ENCODE data around the gene FBXO27.
"Not testable (repeated sequence)": the region's sequence is repeated elsewhere in the genome, so short reads cannot be mapped to it uniquely, and the experiment has no call there.

FBXO27 gene

DNA sequence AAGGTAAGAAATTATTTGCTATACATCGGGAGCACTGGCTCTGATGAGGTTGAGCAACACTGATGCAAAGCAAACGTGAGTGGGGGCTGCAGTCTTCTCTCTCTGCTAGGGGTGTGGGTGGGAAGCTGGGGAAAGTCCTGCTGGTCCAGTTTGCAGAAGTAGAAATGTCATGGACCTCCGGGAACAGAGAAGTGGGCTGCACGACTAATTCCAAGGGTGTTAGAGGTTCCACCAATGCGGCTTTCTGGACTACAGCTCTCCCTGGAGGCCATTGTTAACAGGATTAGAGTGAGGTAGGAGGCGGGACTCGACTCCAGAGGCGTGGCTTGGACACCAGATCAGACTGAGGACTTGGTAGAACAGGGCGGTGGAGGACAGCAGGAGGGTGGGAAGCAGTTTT is 5.7 kb upstream of the FBXO27 start:
- peak; percentile 64 for DNase-seq (ENCODE audit: low spot score)

DNA sequence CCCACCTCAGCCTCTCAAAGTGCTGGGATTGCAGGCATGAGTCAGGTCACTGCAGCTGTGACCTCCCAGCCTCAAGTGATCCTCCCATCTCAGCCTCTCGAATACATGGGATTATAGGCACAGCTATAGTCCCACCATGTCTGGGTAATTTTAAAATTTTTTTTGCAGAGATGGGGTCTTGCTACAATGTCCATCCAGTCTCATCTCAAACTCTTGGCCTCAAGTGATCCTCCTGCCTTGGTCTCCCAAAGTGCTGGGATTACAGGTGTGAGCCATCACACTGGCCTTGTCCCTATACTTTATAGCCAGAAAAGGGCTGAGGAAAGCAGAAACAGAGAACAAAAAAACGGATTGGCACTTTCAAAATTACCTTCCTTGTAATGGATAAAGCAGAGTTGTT is 4.8 kb upstream of the FBXO27 start:
- DNase-seq (ENCODE audit: low spot score) = no peak

DNA sequence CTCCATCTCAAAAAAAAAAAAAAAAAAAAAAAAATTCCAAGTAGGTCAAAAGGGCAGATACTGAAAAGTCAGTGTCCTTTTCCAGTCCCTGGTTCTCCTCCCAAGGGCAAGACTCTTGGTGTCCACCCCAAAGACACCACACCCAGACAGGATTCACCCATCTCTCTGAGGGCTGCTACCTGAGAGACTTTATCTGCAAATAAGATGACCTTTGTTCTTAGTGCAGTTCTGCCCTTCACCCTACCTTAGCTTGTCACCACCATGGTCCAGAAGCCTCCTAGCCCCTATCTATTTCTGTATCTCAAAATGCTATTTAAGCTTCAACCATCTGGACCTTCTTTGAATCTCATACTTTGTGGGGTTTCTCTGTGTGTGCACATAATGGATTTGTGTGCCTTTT is 4.2 kb upstream of the FBXO27 start:
- DNase-seq (ENCODE audit: low spot score) = no peak

DNA sequence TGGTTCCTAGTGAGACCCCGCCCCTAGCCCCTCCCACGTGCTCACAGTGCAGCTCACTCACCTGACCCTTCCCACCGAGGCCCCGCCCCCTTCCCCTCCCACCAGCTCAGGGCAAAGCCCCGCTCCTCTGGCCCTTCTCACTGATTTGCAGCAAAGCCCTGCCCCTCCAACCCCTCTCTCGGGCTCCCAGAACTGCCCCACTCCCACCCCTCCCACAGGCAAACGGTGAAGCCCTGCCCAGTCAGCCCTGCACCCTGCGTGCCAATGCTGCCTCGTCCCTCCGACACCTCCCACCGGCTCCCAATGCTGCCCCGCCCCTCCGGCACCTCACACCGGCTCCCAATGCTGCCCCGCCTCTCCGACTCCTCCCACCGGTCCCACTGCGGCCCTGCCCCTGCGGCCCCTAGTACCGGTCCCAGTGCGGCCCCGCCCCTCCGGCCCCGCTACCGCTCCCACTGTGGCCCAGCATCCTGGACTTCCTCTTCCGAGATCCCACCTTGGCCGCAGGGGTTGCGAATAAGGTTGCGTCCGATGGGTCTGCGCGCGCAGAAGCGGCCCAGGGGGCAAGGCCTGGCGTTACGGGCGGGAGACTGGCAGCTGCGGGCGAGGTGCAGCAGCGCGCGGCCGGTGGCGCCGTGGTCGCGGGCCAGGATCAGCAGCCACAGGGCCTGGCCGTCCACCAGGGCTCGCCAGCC is 834 bp downstream of the FBXO27 start:
- DNase-seq (ENCODE audit: low spot score) = peak; percentile 89

DNA sequence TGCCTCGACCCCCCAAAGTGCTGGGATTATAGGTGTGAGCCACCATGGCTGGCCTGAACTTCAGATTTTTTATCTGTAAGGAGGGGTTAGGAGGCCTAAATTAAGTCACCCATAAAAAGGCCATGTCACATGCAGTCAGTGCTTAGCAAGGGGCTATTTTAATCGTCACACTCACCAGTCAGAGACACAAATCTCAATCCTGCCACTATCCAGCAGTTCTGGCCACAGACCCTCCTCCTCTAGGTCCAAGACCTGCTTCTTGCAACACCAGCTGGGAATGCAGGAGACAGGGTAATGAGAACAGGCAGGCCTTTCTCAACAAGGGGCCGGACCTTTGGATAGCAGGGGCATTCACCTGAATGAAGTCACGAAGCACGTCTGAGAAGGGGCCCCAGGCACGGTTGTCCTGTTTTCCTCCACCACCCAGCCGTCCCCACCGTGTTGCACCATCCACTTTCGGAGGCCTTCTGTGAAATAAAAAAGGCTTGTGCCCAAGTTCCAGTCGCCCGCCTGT is 1.4 kb downstream of the FBXO27 start:
- no peak for DNase-seq (ENCODE audit: low spot score)

DNA sequence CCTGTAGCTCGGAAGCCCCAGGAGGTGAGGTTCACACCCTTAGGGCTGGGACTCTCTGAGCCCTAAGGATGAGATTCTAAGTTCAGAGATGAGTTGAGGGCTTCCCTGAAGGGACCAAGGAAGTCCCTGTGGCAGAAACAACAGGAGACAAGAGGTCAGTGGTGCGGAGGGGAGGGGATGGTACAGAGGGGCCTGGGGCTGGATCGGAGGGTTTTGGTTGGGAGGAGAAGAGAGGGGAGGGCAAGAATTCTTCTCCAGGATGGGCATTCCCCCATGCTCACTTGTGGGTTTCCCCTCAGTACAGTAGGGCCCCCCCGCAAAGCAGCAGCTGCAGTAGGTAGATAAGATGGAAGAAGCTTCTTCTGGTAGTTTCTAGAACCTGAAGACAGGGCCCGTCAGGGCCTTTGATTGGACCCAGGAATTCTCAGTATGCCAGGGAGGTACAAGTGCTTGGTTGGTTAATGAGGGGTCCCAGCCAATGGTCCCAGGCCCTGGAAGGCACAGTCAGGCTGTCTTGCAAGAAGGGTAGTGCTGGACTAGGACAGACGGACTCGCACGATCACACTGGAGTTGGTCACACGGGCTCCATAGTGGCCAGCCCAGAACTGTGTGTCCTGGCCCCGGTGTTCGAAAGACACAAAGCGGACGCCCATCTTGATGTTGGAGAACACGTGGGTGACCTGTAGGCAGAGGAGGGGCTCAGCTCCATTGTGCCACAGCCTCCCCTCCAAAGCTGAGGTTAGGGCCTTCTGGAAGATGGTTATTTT is 7.3 kb downstream of the FBXO27 start:
- DNase-seq (ENCODE audit: low spot score) = no peak

DNA sequence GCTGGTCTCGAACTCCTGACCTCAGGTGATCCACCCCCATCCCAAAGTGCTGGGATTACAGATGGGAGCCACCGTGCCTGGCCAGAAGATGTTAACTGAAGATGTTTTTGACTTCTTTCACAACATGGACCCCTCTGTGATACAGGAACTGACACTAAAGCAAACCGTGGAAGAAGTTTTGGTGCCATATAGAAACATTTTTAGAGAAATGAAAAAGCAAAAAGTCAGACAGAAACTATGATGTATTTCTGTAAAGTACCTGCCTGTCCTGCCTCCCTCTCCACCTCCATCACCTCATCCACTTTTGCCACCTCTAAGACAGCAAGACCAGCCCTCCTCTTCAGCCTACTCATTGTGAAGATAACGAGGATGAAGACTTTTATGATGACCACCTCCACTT is 11.3 kb downstream of the FBXO27 start:
- DNase-seq (ENCODE audit: low spot score) = no peak

DNA sequence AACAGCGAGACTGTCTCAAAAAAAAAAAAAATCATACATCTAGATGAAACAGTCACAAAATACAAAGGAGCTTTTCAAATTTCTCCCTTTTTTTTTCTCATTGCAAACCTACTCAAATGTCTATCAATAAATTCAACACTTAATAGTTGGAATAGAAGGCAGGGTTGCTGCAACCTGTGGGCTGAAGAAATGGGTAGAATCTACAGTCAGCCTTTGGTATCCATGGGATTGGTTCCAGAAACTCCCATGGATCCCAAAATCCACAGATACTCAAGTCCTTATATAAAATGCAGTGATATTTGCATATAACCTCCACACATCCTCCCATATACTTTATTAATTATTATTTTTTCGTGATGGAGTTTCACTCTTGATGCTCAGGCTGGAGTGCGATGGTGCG is 14.7 kb downstream of the FBXO27 start:
- no peak for DNase-seq (ENCODE audit: low spot score)

DNA sequence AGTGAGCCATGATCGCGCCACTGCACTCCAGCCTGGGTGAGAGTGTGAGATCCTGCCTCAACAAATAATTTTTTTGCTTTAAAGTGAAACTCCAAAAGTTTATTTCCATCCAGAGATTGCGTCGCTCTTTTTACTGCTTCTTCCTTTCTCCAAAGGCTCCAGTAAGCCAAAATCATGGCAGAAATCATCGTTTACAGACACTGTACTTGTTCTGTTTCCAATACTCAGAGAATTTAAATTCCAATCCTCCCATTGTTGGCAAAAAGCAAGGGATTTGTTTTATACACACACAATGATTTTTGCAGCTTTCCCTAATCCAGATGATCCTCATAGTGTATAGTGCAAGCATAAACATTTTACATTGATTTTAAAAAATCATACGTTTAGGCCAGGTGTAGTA is 15.3 kb downstream of the FBXO27 start:
- DNase-seq (ENCODE audit: low spot score) = no peak

DNA sequence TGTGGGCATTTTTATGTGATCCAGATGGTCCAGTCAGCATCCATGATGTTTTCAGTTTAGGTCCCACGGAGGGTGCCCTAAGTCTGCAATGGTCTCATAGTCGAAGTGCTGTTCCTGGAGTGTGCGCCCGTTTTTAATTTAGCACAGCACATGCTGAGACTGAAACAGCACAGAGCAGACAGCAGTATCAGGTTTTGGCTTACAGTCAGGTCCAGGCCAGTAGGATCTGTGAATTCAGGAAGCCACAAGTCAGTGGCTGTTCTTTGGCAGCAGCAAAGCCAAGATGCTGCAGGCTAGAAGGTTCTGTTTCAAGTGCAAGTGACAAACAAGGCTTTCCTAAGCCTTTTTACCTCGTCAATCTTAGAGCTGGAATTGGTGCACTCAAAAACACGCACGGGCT is 18.3 kb downstream of the FBXO27 start:
- DNase-seq (ENCODE audit: low spot score) = no peak

DNA sequence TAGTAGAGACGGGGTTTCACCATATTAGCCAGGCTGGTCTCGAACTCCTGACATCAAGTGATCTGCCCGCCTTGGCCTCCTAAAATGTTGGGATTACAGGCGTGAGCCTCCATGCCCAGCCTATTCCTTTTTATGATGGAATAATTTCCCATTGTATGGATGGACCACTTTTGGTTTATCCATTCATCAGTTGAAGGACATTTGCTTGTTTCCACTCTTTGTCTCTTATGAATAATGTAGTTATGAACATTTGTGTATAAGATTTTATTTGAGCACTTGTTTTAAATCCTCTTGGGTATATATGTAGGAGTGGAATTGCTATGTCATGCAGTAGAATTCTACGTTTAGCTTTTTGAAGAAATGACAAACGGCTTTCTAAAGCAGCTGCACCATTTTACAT is 23.3 kb downstream of the FBXO27 start:
- no peak for DNase-seq (ENCODE audit: low spot score)

DNA sequence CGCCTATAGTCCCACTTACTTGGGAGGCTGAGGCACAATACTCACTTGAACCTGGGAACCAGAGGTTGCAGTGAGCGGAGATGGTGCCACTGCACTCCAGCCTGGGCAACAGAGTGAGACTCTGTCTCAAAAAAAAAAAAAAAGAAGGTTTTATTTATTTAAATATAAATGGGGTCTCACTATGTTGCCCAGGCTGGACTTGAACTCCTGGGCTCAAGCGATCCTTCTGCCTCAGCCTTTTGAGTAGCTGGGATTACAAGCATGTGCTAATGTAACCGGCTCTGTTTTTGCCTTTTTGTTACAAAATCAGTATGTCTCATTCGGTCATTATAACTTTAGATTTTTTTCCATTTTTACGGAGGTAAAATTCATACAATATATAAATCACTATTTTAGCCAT is 24.2 kb downstream of the FBXO27 start:
- DNase-seq (ENCODE audit: low spot score) = no peak

DNA sequence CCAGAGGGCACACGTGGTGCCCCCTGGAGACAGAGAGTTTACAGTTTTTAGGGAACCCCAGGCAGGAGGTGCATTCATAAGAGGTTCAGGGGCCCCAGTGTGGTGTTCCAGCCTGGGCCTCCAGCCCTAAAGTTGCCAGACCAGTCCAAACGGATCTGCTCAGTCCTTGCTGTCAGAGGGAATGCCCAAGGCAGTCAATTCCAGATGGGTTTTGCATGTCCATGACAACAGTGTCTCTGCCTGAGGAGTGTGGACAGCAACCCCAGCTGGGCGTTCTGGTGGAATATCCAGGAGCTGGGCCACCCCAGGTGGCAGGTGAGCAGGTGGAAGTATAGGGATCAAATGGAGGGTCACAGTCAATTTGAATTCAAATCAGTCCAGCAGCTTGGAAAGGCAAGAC is 25.3 kb downstream of the FBXO27 start:
- no peak for DNase-seq (ENCODE audit: low spot score)

DNA sequence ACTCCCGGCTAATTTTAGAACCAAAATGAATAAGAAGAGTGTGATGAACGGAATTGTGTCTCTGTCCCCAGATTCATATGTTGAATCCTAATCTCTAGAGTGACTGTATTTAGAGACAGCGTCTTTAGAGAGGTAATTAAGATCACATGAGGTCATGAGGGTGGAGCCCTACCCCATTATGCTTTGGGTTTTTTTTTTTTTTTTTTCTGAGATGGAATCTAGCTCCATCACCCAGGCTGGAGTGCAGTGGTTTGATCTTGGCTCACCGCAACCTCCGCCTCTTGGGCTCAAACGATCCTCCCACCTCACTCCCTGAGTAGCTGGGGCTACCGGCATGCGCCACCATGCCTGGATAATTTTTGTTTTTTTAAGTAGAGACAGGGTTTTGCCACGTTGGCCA is 27.9 kb downstream of the FBXO27 start:
- no peak for DNase-seq (ENCODE audit: low spot score)

DNA sequence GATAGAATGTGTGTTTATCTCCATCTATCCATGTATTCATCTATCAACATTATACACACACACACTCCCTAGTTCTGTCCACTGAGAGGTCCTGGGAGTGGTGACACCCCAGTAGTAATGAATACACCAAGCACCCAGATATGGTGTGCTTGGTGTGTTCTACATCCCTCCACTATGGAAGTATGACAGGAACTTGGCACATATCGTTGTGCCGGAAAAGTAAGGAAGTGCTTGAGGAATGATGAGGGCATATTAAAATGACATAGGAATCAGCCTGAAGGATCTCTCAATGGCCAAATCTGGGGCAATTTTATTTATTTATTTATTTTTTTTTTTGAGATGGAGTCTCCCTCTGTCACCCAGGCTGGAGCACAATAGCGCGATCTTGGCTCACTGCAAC is 28.6 kb downstream of the FBXO27 start:
- DNase-seq (ENCODE audit: low spot score) = no peak

DNA sequence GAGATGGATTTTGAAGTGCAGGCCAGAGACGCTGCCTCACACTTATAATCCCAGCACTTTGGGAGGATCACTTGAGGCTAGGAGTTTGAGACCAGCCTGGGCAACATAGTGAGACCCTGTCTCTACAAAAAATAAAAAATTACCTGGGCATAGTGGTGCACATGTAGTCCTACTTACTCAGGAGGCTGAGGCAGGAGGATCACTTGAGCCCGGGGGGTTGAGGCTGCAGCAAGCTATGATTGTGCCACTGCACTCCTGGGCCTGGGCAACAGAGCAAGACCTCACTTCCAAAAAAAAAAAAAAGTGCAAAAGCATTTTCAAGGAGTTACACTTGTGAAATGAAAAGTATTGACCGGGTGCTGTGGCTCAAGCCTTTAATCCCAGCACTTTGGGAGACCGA is 29.2 kb downstream of the FBXO27 start:
- no peak for DNase-seq (ENCODE audit: low spot score)

DNA sequence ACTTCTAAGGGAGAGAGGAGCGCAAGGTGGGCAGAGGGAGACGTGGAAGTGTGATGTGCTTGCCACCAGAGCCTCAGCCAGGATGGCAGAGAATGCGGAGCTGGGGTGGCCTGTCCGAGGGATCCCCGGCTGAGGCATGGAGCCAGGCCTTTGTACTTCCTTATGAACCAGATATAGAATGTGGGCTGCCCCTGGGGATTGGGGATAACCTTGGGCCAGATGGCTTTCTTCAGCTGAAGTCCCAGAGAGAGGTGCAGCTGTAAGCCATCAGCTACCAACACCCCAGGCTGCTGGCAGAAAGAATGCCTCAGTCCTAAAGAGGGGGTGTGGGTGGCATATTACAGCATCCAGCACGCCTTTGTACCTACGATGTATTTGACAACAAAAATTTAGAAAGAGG is 31.3 kb downstream of the FBXO27 start:
- DNase-seq (ENCODE audit: low spot score) = no peak

DNA sequence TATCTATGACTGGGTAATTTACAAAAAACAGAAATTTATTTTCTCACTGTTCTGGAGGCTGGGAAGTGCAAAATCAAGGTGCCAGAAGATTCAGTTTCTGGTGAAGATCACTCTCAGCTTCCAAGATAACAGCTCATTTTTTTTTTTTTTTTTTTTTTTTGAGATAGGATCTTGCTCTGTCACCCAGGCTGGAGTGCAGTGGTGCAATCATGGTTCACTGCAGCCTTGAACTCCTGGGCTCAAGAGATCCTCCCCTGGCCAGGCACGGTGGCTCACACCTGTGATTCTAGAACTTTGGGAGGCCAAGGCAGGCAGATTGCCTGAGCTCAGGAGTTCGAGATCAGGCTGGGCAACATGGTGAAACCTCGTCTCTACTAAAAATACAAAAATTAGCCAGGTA is 34.8 kb downstream of the FBXO27 start:
- DNase-seq (ENCODE audit: low spot score) = not testable (repeated sequence)

DNA sequence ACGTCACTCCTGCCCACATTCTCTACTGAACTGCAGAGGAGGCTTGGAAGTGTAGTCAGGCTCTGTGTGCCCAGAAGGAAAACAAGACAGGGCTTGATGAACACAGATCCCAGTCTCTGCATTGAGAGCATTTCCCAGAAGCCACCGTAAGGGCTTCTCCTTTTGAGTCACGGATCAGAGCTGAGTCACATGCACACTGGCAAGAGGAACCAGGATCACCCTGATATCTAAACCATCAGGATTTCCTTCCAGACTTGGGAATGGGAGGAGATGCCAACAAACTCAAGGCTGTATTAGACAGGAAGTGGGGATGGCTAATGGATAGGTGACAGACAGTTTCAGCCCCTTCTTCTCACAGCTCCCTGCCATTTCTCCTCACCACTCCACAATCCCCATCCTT is 39.1 kb downstream of the FBXO27 start:
- no peak for DNase-seq (ENCODE audit: low spot score)

DNA sequence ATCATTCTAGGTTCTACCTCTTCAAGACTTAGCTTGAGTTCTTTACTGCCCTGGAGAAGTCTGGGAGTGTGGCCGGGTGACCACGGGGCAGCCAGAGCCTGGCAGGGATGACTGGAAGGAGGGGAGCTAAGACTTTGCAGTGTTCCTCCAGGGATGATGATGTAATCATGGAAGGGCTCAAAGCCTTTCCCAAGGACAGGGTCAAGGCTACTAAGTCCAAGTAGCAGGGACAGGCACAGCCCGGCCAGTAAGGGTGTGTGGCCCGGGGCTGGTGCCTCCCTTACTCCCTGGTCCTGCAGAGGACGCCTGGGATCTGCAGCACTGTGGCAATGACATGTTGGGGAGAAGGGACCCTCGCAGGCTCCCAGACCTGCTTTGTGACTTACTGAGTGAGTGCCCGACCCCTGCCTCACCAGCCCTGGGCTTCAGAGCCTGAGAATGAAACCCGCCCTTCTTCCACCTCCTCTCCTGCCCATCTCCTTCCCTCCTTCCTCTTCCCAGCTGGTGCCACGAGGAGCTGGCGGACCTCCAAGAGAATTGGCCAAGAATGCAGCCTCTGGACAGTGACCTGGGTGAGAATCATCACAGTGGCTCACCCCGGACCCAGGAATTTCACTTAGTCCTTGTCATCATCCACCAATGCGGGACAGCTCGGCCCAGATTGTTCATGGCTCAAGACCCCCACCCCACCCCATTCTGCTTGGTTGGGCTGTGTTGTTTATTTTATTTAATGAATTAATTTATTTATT is 41.2 kb downstream of the FBXO27 start:
- DNase-seq (ENCODE audit: low spot score) = no peak

DNA sequence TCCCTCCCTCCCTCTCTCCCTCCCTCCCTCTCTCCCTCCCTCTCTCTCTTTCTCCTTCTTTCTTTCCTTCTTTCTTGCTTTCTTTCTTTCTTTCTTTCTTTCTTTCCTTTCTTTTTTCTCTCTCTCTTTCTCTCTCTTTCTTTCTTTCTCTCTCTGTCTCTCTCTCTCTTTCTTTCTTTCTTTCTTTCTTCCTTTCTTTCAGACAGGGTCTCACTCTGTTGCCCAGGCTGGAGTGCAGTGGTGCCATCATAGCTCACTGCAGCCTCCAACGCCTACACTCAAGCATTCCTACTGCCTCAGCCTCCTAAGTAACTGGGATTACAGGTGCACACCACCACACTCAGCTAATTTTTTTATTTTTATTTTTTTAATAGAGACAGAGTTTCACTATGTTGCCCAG is 42.7 kb downstream of the FBXO27 start:
- DNase-seq (ENCODE audit: low spot score) = not testable (repeated sequence)

DNA sequence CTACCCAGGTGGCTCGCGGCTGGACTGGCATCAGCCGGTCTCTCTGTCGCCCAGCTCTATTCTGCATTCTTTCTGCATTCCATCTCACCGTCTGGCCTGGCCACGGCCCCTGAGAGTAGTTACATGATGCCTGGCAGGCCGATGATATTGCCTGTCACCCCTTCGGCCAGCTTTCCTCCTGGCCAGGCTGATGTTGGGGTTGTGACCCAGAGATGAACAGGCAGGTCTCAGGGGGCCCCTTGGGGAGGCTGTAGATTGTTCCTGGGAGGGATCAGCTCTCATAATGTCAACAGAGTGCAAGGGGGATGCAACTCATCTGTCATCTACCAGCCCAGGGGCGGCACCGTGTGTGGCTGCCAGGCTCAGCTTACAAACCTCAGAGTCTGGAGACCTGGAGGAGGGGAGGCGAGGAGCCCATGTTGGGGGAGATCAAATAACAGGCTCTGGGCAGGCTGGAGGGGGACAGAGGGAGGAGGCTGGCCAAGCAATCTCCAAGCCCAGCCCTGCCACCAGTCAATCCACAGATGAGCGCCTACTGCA is 43.2 kb downstream of the FBXO27 start:
- DNase-seq (ENCODE audit: low spot score) = no peak

DNA sequence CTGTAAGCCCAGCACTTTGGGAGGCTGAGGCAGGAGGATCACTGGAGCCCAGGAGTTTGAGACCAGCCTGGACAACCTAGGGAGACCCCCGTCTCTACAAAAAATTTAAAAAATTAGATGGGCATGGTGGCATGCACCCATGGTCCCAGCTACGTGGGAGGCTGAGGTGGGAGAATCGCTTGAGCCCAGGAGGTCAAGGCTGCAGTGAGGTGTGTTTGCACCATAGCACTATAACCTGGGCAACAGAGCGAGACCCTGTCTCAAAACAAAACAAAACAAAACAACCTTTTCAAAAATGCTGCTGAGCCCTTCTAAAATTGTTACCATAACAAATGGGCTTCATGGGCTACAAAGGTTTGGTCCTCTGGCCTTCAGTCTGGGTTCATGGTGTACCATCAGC is 43.7 kb downstream of the FBXO27 start:
- DNase-seq (ENCODE audit: low spot score) = not testable (repeated sequence)
